HG02623 (cell line): Measurements from ENCODE around the gene KCTD16.

Experiments
- ATAC-seq: cut with Tn5 transposase; IDR thresholded peaks from one replicate; pipeline ENCODE4 v1.9.1; 2021; ENCODE audit warnings: moderate library complexity; ENCODE audit not compliant: unreplicated experiment

KCTD16 gene

GRCh38 chr5:144448457-144448856, 277.8 kb downstream of the KCTD16 start:
- no peak for ATAC-seq

GRCh38 chr5:144451187-144451973, 280.7 kb downstream of the KCTD16 start:
- ATAC-seq: no peak

- no peak for ATAC-seq
Measured at GRCh38 chr5:144453753-144454152, 283.1 kb downstream of the KCTD16 start.

GRCh38 chr5:144457160-144457559, 286.5 kb downstream of the KCTD16 start:
- ATAC-seq: no peak

GRCh38 chr5:144458216-144458615, 287.5 kb downstream of the KCTD16 start:
- ATAC-seq: no peak

GRCh38 chr5:144460600-144460999, 289.9 kb downstream of the KCTD16 start:
- no peak for ATAC-seq

GRCh38 chr5:144462577-144462976, 291.9 kb downstream of the KCTD16 start:
- no peak for ATAC-seq

- ATAC-seq: no peak
Measured at GRCh38 chr5:144463481-144464223, 293.0 kb downstream of the KCTD16 start.

GRCh38 chr5:144464306-144464705, 293.6 kb downstream of the KCTD16 start:
- ATAC-seq: no peak

GRCh38 chr5:144465441-144465840, 294.8 kb downstream of the KCTD16 start:
- no peak for ATAC-seq

- ATAC-seq: no peak
Measured at GRCh38 chr5:144467792-144468191, 297.1 kb downstream of the KCTD16 start.

- no peak for ATAC-seq
Measured at GRCh38 chr5:144468571-144468970, 297.9 kb downstream of the KCTD16 start.

GRCh38 chr5:144469106-144469505, 298.4 kb downstream of the KCTD16 start:
- no peak for ATAC-seq

- ATAC-seq: no peak
Measured at GRCh38 chr5:144472221-144472620, 301.5 kb downstream of the KCTD16 start.

- no peak for ATAC-seq
Measured at GRCh38 chr5:144473650-144474049, 303.0 kb downstream of the KCTD16 start.

- ATAC-seq: no peak
Measured at GRCh38 chr5:144478565-144478964, 307.9 kb downstream of the KCTD16 start.

- ATAC-seq: no peak
Measured at GRCh38 chr5:144481861-144482260, 311.2 kb downstream of the KCTD16 start.

GRCh38 chr5:144484124-144484897, 313.6 kb downstream of the KCTD16 start:
- no peak for ATAC-seq

GRCh38 chr5:144485540-144485939, 314.9 kb downstream of the KCTD16 start:
- ATAC-seq: no peak

- no peak for ATAC-seq
Measured at GRCh38 chr5:144487207-144487606, 316.5 kb downstream of the KCTD16 start.

GRCh38 chr5:144487761-144488160, 317.1 kb downstream of the KCTD16 start:
- ATAC-seq: no peak

- ATAC-seq: no peak
Measured at GRCh38 chr5:144503123-144503522, 332.4 kb downstream of the KCTD16 start.
